ENCODE measurements around the gene KCTD8.

DNA sequence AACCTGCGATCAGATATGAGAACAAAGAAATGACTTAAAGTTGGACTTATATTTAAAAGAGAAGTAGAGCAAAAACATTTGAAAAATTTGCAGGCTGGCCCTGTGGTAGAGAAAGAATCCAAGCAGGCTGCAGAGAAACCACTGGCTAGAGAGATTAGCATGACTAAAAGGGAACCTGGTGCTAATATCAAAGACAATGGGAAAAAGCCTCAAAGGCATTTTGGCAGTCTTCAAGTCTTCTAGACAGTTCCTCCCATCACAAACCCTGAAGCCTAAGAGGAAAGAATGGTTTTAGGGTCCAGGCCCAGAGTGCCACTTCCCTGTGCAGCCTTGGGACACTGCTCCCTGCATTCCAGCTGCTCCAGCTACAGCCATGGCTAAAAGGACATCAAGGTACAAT lies 33.4 kb downstream of the KCTD8 start:
- TF ChIP-seq PHF8 (IDR thresholded peaks at IDR 0.05; ENCODE audit: borderline replicate concordance, low read depth) = no peak
- TF ChIP-seq, protein P1, sequence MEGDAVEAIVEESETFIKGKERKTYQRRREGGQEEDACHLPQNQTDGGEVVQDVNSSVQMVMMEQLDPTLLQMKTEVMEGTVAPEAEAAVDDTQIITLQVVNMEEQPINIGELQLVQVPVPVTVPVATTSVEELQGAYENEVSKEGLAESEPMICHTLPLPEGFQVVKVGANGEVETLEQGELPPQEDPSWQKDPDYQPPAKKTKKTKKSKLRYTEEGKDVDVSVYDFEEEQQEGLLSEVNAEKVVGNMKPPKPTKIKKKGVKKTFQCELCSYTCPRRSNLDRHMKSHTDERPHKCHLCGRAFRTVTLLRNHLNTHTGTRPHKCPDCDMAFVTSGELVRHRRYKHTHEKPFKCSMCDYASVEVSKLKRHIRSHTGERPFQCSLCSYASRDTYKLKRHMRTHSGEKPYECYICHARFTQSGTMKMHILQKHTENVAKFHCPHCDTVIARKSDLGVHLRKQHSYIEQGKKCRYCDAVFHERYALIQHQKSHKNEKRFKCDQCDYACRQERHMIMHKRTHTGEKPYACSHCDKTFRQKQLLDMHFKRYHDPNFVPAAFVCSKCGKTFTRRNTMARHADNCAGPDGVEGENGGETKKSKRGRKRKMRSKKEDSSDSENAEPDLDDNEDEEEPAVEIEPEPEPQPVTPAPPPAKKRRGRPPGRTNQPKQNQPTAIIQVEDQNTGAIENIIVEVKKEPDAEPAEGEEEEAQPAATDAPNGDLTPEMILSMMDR (IDR thresholded peaks at IDR 0.05) = no peak
- TF ChIP-seq POLR2A (IDR thresholded peaks at IDR 0.05; ENCODE audit: low read length) = no peak
- no peak for TF ChIP-seq HDAC2 (IDR thresholded peaks at IDR 0.05)
- TF ChIP-seq RAD21 (conservative IDR thresholded peaks at IDR 0.05 in 1 of 2, IDR thresholded peaks at IDR 0.05 in 1 of 2) = no peak
- TF ChIP-seq MAFK (IDR thresholded peaks at IDR 0.05; ENCODE audit: partially characterized antibody) = no peak
